Dendritic cell treated with granulocyte-macrophage colony-stimulating factor and Interleukin-4, amounts not matched to agents 40 ng/mL and 50 ng/mL, for 4 days (primary cell): ENCODE results near the gene BANP.
"Not testable (repeated sequence)": the region's sequence is repeated elsewhere in the genome, so short reads cannot be mapped to it uniquely, and the experiment has no call there.

ENCODE experiments used
- H3K27ac Mint-ChIP-seq: one replicate; pipeline ENCODE4 v1.8.0; 2022; ENCODE audit warnings: mild to moderate bottlenecking, mixed read lengths
- H3K27me3 Mint-ChIP-seq: one replicate; pipeline ENCODE4 v1.8.0; 2022; ENCODE audit warnings: mild to moderate bottlenecking, mixed read lengths
- H3K36me3 Mint-ChIP-seq: one replicate; pipeline ENCODE4 v1.8.0; 2022; ENCODE audit warnings: low read depth, mixed read lengths
- H3K4me1 Mint-ChIP-seq: one replicate; pipeline ENCODE4 v1.8.0; 2022; ENCODE audit warnings: low read depth, mixed read lengths
- H3K4me3 Mint-ChIP-seq: one replicate; pipeline ENCODE4 v1.8.0; 2022; ENCODE audit warnings: mild to moderate bottlenecking, moderate library complexity, mixed read lengths
- H3K9me3 Mint-ChIP-seq: one replicate; pipeline ENCODE4 v1.8.0; 2022; ENCODE audit warnings: mixed read lengths
- intact Hi-C: fragments of 100-400 bp; cut with micrococcal nuclease; formaldehyde crosslinking; loops from one replicate; pipeline ENCODE4 v1.15.0; 2022

Gene BANP

GRCh38 chr16:88053479-88053878 lies 102.2 kb downstream of the BANP start:
- H3K4me3 Mint-ChIP-seq, H3K27ac Mint-ChIP-seq, H3K4me1 Mint-ChIP-seq, H3K9me3 Mint-ChIP-seq, intact Hi-C loops, H3K27me3 Mint-ChIP-seq: not testable (repeated sequence)
- peaks cover 45% of the 10 kb centered on the region for H3K36me3 Mint-ChIP-seq

DNA sequence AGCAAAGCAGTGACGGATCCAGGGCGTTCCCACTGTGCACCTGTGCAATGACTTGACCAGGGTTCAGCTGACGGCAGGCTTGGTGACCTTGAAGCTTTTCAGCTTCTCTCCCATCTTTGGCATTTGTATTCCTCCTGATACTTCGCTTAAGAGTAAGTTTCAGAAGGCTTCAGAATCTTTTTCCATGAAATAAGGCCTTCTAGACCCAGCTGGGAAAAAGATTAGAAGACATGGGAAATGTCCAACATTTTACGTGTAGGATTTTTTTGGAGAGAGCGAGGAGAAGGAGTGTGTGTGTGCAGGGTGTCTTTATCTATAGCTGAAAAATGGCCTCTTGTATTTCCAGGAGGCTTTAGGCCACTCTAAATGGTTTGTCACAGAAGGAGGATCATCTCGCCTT lies 104.1 kb downstream of the BANP start:
- intact Hi-C loops, result no loop called here
- peaks cover 45% of the 10 kb centered on the region for H3K36me3 Mint-ChIP-seq
- no peaks in the 10 kb centered on the region for H3K9me3 Mint-ChIP-seq
- no peak overlapping the region for H3K4me3 Mint-ChIP-seq
- H3K27me3 Mint-ChIP-seq, result no peaks in the 10 kb centered on the region
- no peak overlapping the region for H3K27ac Mint-ChIP-seq
- no peaks in the 10 kb centered on the region for H3K4me1 Mint-ChIP-seq

GRCh38 chr16:88056212-88056611 lies 105.0 kb downstream of the BANP start:
- no peak overlapping the region for H3K4me3 Mint-ChIP-seq
- H3K36me3 Mint-ChIP-seq, result peaks cover 45% of the 10 kb centered on the region
- no peak overlapping the region for H3K27ac Mint-ChIP-seq
- intact Hi-C loops, result no loop called here
- no peaks in the 10 kb centered on the region for H3K4me1 Mint-ChIP-seq
- no peaks in the 10 kb centered on the region for H3K9me3 Mint-ChIP-seq
- H3K27me3 Mint-ChIP-seq, result no peaks in the 10 kb centered on the region

DNA sequence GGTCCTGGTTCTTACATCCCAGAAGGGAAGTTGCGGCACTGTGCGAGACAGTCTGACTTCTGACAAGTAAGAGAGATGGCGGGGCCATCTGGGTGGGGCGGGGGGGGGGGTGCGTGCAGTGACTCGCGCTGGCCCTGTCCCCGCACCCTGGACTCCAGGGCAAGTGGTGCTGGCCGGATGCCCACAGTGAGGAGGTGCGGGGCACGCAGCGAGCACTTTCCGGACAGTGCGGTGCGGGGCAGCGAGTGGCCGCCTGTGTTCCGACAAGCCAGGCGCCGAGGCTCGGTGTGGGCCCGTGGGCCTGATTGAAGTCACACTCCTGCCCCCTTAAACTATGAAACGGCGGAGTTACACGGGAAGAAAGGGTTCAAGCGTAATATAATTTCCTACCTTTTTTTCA lies 106.4 kb downstream of the BANP start:
- Mint-ChIP-seq H3K4me3 (no peak overlapping the region), H3K9me3 (no peaks in the 10 kb centered on the region), H3K36me3 (peaks cover 56% of the 10 kb centered on the region), H3K4me1 (no peaks in the 10 kb centered on the region), H3K27me3 (no peaks in the 10 kb centered on the region), H3K27ac (no peak overlapping the region)
- intact Hi-C loops, result no loop called here

- Mint-ChIP-seq H3K4me3 (no peak overlapping the region), H3K27ac (no peak overlapping the region)
These were observed 106.9 kb downstream of the BANP start for GRCh38 chr16:88058136-88058535.

GRCh38 chr16:88058817-88059216 lies 107.6 kb downstream of the BANP start:
- no peak overlapping the region for H3K4me3 Mint-ChIP-seq
- no peaks in the 10 kb centered on the region for H3K4me1 Mint-ChIP-seq
- intact Hi-C loops, result no loop called here
- H3K36me3 Mint-ChIP-seq, result peaks cover 68% of the 10 kb centered on the region
- no peak overlapping the region for H3K27ac Mint-ChIP-seq
- no peaks in the 10 kb centered on the region for H3K9me3 Mint-ChIP-seq
- H3K27me3 Mint-ChIP-seq, result no peaks in the 10 kb centered on the region

More at GRCh38 chr16:88058136-88058535, 106.9 kb downstream of the BANP start:
- peaks cover 61% of the 10 kb centered on the region for H3K36me3 Mint-ChIP-seq
- no peaks in the 10 kb centered on the region for H3K9me3 Mint-ChIP-seq
- no peaks in the 10 kb centered on the region for H3K27me3 Mint-ChIP-seq
- H3K4me1 Mint-ChIP-seq, result no peaks in the 10 kb centered on the region
- intact Hi-C loops, result no loop called here

- intact Hi-C loops, result no loop called here
- no peaks in the 10 kb centered on the region for H3K9me3 Mint-ChIP-seq
These were observed 108.6 kb downstream of the BANP start for GRCh38 chr16:88059701-88060386.

DNA sequence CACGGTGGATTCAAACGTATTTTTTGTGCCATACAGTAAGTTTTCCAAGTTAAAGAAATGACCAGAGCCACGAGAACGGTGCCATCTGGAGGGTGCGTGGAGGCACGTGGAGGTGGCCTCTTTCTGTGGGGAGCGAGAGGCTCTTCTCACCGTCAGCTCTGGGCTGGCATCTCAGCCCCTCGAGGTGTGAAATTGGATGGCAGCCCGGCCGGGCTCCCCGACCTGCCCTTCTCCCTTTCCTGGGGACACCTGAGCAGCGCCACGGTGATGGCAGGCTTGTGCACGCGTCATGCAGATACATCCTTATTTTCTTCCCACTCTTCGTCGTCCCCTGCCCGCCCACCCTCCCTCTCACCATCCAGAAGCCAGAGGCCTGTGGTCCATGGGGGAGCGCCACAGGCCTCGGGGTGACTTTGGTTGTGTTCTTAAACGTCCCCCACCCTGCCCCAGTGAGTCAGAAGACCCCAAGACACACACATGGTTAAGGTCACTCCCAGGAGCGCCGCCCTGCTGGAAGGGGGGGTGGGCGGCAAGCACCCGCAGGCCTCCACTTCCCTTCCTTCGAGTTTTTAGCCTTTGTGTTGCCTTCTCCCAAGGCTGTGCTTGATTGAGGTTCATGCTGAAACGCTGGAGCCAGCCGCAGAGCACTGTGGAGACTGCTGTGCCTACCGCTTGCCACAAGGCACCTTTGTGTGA lies 109.4 kb downstream of the BANP start:
- intact Hi-C loops, result no loop called here
- Mint-ChIP-seq H3K27ac (no peak overlapping the region), H3K36me3 (peaks cover 86% of the 10 kb centered on the region), H3K4me1 (no peaks in the 10 kb centered on the region), H3K4me3 (no peak overlapping the region), H3K27me3 (no peaks in the 10 kb centered on the region), H3K9me3 (no peaks in the 10 kb centered on the region)

More at GRCh38 chr16:88059701-88060386, 108.6 kb downstream of the BANP start:
- H3K27ac Mint-ChIP-seq, result no peak overlapping the region
- H3K4me3 Mint-ChIP-seq, result no peak overlapping the region
- no peaks in the 10 kb centered on the region for H3K27me3 Mint-ChIP-seq
- no peaks in the 10 kb centered on the region for H3K4me1 Mint-ChIP-seq
- peaks cover 78% of the 10 kb centered on the region for H3K36me3 Mint-ChIP-seq

GRCh38 chr16:88061346-88062110 lies 110.3 kb downstream of the BANP start:
- H3K36me3 Mint-ChIP-seq, result peaks cover 90% of the 10 kb centered on the region
- no peak overlapping the region for H3K4me3 Mint-ChIP-seq
- H3K27me3 Mint-ChIP-seq, result no peaks in the 10 kb centered on the region
- no peak overlapping the region for H3K27ac Mint-ChIP-seq
- no peaks in the 10 kb centered on the region for H3K4me1 Mint-ChIP-seq
- intact Hi-C loops, result no loop called here
- no peaks in the 10 kb centered on the region for H3K9me3 Mint-ChIP-seq

GRCh38 chr16:88062341-88063210 lies 111.3 kb downstream of the BANP start:
- Mint-ChIP-seq H3K27ac (no peak overlapping the region), H3K4me1 (no peaks in the 10 kb centered on the region), H3K36me3 (peaks cover 94% of the 10 kb centered on the region), H3K27me3 (no peaks in the 10 kb centered on the region), H3K9me3 (no peaks in the 10 kb centered on the region), H3K4me3 (no peak overlapping the region)
- intact Hi-C loops, result no loop called here

GRCh38 chr16:88063211-88063773 lies 112.1 kb downstream of the BANP start:
- Mint-ChIP-seq H3K9me3 (no peaks in the 10 kb centered on the region), H3K27ac (no peak overlapping the region), H3K36me3 (peaks cover 94% of the 10 kb centered on the region), H3K4me3 (no peak overlapping the region), H3K4me1 (no peaks in the 10 kb centered on the region), H3K27me3 (no peaks in the 10 kb centered on the region)
- intact Hi-C loops, result no loop called here

GRCh38 chr16:88064011-88064888 lies 113.0 kb downstream of the BANP start:
- peaks cover 4% of the 10 kb centered on the region for H3K4me1 Mint-ChIP-seq
- peaks cover 94% of the 10 kb centered on the region for H3K36me3 Mint-ChIP-seq
- H3K4me3 Mint-ChIP-seq, result no peak overlapping the region
- H3K27me3 Mint-ChIP-seq, result no peaks in the 10 kb centered on the region
- intact Hi-C loops, result no loop called here
- no peak overlapping the region for H3K27ac Mint-ChIP-seq
- H3K9me3 Mint-ChIP-seq, result no peaks in the 10 kb centered on the region
